IPS DF 19.7 (cell line): ENCODE results near the gene PCIF1.
A peak's percentile ranks its signal among the peaks of the same experiment; 100 is the strongest.

Source experiments
- DNase-seq: peaks from one replicate; pipeline ENCODE4 v3.0.0-alpha.2; 2013; ENCODE audit warnings: low read depth, low spot score

The PCIF1 gene

GRCh38 chr20:45904583-45905504 is 29.6 kb upstream of the PCIF1 start:
- no peak for DNase-seq

GRCh38 chr20:45905505-45906079 is 28.9 kb upstream of the PCIF1 start:
- no peak for DNase-seq

- no peak for DNase-seq
Measured at GRCh38 chr20:45907219-45907948, 27.1 kb upstream of the PCIF1 start.

- DNase-seq, result no peak
Measured at GRCh38 chr20:45908084-45908483, 26.4 kb upstream of the PCIF1 start.

GRCh38 chr20:45909336-45909808 is 25.1 kb upstream of the PCIF1 start:
- no peak for DNase-seq

- no peak for DNase-seq
Measured at GRCh38 chr20:45909817-45910669, 24.4 kb upstream of the PCIF1 start.

- DNase-seq, result peak; percentile 100
Measured at GRCh38 chr20:45910670-45911485, 23.6 kb upstream of the PCIF1 start.

- DNase-seq, result no peak
Measured at GRCh38 chr20:45911486-45912343, 22.8 kb upstream of the PCIF1 start, which contains the start of gene PLTP. TSS of gene PLTP (minus strand) at chr20:45912155. CDS start at chr20:45911452, 703 bp downstream.

- no peak for DNase-seq
Measured at GRCh38 chr20:45912344-45912682, 22.2 kb upstream of the PCIF1 start.

- DNase-seq, result no peak
Measured at GRCh38 chr20:45913116-45913515, 21.4 kb upstream of the PCIF1 start.

GRCh38 chr20:45917790-45918141 is 16.7 kb upstream of the PCIF1 start:
- no peak for DNase-seq

GRCh38 chr20:45918182-45918737 is 16.2 kb upstream of the PCIF1 start:
- DNase-seq, result no peak

GRCh38 chr20:45918779-45919537 is 15.5 kb upstream of the PCIF1 start:
- DNase-seq, result no peak

GRCh38 chr20:45919542-45920399 is 14.7 kb upstream of the PCIF1 start:
- DNase-seq, result no peak

GRCh38 chr20:45920462-45921336 is 13.8 kb upstream of the PCIF1 start:
- DNase-seq, result no peak

GRCh38 chr20:45921337-45922189 is 12.9 kb upstream of the PCIF1 start:
- DNase-seq, result no peak
